GM18868 (cell line): ENCODE measurements around the gene MRPL3.
"Not testable (repeated sequence)": the region's sequence is repeated elsewhere in the genome, so short reads cannot be mapped to it uniquely, and the experiment has no call there.

Experiments used
- ATAC-seq: cut with Tn5 transposase; IDR thresholded peaks from one replicate; pipeline ENCODE4 v1.9.1; 2021; ENCODE audit warnings: mild to moderate bottlenecking, moderate library complexity; ENCODE audit not compliant: unreplicated experiment

The MRPL3 gene

GRCh38 chr3:131501949-131502348, 822 bp downstream of the MRPL3 start:
- ATAC-seq = no peak

DNA sequence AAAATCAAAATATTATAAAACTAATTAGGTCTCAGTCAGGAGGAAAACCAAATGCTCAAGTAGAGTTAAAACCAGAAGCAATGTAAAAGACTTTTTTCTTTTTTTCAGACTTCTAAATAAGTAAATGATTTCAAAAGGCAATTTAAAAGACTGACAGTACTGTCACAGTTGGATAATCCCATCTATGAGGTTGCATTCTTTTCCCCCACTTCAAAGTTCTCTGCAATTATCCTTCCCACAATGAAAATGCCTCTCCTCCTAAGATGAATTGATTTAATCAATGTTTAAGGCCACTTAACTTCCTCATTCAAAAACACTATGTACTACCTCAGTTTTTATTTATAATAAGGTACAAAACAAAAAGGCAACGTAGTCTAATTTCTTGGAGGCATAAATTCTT, 8.1 kb downstream of the MRPL3 start:
- no peak for ATAC-seq

DNA sequence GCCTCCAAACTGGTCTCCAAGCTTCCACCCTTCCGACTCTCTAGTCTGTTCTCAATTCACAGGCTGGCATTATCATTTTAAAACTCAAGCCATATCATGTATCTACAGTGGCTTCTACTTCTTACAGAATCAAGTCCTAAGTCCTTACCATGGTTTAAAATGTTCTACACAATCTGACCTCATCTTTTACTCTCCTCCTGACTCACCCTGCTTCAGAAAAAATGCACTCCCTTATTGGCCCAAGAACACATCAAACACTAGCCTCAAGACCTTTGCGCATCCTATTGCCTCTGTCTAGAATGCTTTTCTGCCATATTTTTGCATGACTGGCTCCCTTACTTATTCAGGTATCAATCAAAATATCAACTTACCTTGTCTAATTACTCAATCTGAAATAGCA, 11.0 kb downstream of the MRPL3 start:
- ATAC-seq = no peak

DNA sequence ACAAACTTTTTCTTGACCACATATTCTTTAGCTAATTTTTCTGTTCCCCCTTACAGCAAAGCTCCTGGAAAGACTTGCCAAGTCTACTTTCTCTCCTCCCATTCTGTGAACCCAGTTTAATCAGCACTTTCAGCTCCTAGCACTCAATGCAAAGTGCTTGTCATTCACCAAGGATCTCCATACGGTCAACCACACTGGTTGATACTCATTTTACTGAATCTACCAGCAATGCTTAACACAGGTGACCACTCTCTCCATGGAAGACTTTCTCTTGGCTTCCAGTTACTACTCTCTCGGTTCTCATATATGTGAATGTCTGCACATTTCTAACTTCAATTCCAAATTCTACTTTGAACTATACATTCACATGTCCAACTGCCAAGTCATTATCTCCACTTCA, 11.7 kb downstream of the MRPL3 start:
- ATAC-seq = no peak

DNA sequence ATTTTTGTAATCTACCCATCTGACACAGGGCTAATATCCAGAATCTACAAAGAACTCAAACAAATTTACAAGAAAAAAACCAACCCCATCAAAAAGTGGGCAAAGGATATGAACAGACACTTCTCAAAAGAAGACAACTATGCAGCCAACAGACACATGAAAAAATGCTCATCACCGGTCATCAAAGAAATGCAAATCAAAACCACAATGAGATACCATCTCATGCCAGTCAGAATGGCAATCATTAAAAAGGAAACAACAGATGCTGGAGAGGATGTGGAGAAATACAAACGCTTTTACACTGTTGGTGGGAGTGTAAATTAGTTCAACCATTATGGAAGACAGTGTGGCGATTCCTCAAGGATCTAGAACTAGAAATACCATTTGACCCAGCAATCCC, 16.2 kb downstream of the MRPL3 start:
- ATAC-seq = not testable (repeated sequence)

DNA sequence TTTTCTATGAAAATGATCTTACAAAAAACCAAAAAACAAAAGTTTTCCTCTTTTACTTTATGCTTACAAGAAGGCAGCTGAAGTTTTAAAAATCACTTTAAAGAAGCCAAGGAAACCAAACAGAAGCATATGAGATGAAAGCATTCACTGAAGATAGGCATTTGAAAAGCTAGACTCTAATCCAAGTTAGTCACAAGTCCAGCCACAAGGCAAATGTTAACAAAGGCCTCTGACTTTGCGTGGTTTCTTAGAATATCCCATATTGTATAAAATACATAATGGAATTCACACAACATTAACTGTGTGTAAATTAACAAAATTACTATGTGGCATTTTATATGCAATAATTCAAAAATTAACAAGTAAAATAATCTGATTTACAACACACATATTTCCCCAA, 17.7 kb downstream of the MRPL3 start:
- ATAC-seq = no peak

GRCh38 chr3:131484496-131485111, 18.2 kb downstream of the MRPL3 start:
- no peak for ATAC-seq

GRCh38 chr3:131480116-131480515, 22.7 kb downstream of the MRPL3 start:
- ATAC-seq = no peak

GRCh38 chr3:131477813-131478212, 25.0 kb downstream of the MRPL3 start:
- no peak for ATAC-seq

DNA sequence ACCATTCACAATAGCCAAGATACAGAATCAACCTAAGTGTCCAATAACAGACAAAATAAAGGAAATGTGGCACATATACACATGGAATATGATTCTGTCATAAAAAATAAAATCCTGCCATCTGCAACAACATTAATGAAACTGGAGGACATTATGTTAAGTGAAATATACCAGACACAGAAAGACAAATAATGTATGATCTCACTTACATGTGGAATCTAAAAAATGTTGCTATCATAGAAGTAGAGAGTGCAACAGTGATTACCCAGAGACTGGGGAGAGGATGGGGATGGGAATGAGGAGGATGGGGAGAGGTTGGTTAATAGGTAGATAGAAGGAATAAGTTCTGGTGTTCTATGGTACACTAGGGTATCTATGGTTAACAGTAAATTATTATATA, 28.7 kb downstream of the MRPL3 start:
- ATAC-seq = no peak

GRCh38 chr3:131470377-131470776, 32.4 kb downstream of the MRPL3 start:
- ATAC-seq = no peak

DNA sequence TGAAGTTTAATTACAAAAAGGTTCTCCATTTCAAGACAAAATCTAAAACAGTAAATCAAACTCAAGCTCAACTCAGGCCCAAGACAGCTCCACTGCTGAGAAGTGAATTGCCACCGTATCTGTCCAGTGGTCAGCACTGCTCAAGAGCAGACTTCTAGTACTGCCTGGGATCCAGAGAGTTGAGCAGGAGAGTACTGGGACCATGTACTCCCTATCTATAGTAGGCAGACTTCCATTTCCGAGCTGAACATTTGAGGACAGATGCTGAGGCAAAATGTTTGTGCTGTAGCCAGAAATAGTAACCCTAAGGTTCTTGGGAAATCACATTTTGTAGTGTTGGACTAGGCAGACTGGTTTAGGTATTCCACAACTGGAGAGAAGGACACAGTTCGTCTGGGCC, 44.1 kb downstream of the MRPL3 start:
- no peak for ATAC-seq

- no peak for ATAC-seq
These were observed 45.6 kb downstream of the MRPL3 start for GRCh38 chr3:131457220-131457619.

GRCh38 chr3:131454501-131454900, 48.3 kb downstream of the MRPL3 start:
- no peak for ATAC-seq

- ATAC-seq = no peak
These were observed 49.2 kb downstream of the MRPL3 start for GRCh38 chr3:131453533-131453932.

GRCh38 chr3:131447349-131447748, 55.4 kb downstream of the MRPL3 start:
- no peak for ATAC-seq

DNA sequence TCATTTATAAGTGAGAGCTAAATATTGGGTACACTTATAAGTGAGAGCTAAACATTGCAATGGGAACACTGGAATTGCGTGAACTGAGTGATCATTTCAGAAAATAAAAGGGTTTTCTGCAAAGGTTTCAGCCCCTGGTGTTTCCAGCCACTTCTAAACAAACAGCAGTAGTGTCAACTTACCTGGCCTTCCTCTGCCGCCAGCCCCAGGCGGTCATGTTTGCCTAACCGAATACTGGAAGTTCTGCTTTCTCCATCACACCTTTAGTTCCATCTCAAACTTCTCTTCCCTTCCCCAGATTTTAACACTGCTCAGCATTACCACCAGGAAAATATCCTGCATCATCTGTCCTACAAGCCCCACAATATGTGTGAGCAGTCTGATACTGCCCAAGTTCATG, 58.6 kb downstream of the MRPL3 start:
- no peak for ATAC-seq

- no peak for ATAC-seq
These were observed 63.7 kb downstream of the MRPL3 start for GRCh38 chr3:131439084-131439483.

GRCh38 chr3:131435000-131435399, 67.8 kb downstream of the MRPL3 start:
- ATAC-seq = no peak

DNA sequence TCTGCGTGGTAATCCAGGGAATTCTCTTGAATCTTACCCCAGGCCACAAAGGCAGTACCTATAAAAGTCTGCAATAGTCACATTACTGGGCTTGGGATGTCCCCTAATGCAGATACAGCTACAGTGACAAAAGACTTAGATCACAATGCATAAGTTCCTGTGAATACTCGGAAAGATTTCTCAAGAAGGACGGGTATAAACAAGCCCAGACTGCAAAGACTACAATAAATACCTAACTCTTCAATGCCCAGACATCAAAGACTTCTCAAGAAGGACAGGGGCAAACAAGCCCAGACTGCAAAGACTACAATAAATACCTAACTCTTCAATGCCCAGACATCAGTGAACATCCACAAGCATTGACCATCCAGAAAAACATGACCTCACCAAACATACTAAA, 70.3 kb downstream of the MRPL3 start:
- ATAC-seq = no peak

DNA sequence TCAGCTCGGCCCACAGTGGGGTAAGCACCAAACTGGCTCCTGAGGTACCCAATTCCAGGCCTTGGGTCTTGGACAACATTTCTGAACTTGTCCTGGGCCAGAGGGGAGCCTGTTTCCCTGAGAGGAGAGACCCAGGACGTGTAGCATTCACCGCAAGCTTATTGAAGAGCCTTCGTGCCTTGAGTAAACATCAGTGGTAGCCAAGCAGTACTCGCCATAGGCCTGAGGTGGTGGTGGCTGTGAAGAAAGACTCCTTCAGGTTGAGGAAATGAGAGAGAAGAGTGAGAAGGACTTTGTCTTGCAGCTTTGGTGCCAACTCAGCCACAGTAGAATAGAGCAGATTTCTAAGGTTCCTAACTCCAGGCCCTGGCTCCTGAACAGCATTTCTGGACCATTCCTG, 71.0 kb downstream of the MRPL3 start:
- ATAC-seq = no peak

DNA sequence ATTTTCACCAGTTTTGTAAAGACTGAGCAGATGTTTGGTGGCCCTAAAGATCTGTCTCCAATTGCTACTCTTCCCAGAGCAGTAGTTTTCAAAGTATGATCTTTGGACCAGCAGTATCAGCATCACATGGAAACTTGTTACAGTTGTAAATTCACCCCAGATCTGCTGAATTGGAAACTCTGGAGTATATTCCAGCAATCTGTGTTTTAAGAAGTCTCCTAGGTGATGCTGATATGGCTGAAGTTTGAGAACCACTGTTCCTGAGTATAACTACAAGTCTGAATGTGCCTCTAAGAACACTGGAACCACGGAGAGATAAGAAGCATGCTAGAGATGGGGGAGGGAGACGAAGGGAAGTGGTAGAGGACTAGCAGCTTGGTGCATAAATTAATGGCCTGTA, 75.5 kb downstream of the MRPL3 start:
- ATAC-seq = no peak

- no peak for ATAC-seq
These were observed 80.7 kb downstream of the MRPL3 start for GRCh38 chr3:131421957-131422498.
